NB4 (cell line): ENCODE data around the gene TNS4.

Source experiments
- MYC ChIP-seq: IDR thresholded peaks from 2 replicates; pipeline ENCODE4 v1.6.1; 2011; ENCODE audit warnings: low read depth, low read length
- POLR2A ChIP-seq: IDR thresholded peaks from 2 replicates; pipeline ENCODE4 v1.6.1; 2011; ENCODE audit warnings: mild to moderate bottlenecking; ENCODE audit not compliant: insufficient read length; ENCODE audit errors: extremely low read depth
- TF ChIP-seq, protein P1 (sequence below): IDR thresholded peaks from one replicate; pipeline ENCODE4 v1.5.1; 2012; ENCODE audit warnings: low read depth, low read length

DNA sequence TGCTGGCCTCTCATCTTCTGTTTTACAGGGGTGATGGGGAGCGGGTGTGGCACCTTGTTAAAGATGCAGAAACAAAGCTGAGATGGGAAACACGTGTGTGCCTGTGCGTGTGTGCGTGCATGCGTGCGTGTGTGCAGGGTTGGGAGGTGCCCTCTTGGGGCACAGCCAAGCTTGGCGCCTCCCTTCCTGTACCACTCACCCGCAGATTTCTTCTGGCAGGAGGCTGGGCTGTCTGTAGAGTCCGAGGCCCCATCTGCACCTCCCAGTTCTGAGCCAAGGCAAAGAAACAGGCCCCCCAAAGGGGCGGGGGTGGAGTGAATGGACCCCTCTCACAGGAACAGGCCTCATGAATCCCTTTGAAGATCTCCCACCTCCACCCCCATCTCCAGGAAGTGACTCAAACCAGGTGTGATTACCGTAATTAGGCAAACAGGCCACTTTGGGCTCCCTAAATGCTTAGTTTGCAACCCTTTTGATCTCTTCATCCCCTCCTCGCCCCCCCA, 20.9 kb downstream of the TNS4 start:
- TF ChIP-seq, protein P1, sequence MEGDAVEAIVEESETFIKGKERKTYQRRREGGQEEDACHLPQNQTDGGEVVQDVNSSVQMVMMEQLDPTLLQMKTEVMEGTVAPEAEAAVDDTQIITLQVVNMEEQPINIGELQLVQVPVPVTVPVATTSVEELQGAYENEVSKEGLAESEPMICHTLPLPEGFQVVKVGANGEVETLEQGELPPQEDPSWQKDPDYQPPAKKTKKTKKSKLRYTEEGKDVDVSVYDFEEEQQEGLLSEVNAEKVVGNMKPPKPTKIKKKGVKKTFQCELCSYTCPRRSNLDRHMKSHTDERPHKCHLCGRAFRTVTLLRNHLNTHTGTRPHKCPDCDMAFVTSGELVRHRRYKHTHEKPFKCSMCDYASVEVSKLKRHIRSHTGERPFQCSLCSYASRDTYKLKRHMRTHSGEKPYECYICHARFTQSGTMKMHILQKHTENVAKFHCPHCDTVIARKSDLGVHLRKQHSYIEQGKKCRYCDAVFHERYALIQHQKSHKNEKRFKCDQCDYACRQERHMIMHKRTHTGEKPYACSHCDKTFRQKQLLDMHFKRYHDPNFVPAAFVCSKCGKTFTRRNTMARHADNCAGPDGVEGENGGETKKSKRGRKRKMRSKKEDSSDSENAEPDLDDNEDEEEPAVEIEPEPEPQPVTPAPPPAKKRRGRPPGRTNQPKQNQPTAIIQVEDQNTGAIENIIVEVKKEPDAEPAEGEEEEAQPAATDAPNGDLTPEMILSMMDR, result no peak
- TF ChIP-seq POLR2A (no peak), MYC (no peak)
